Heart left ventricle (tissue), 16 donors: Measurements from ENCODE around the gene TRIM22. TPM values are rescaled to one million over a fixed set of nuclear protein-coding genes. Genes with fewer than 3 reads are reported as not detected.

Experiments
- ATAC-seq, 4 donors: fragments of 200-7000 bp; cut with Tn5 transposase; one replicate each; pipeline ENCODE4 v1.9.1; 2020 to 2022; ENCODE audit warnings: moderate library complexity in 4 of 4, mild to moderate bottlenecking in 3 of 4, moderate number of reproducible peaks in 1 of 4
- DNase-seq, 5 donors: peaks; one replicate each; pipeline ENCODE4 v3.0.0-alpha.2; 2020
- H3K27ac ChIP-seq, 12 donors: fragments of 200-600 bp; sonication (generic) in 4 of 12; one replicate each; pipeline versions ENCODE4 v1.5.0 to v1.8.0; 2016 to 2022; ENCODE audit warnings: mild to moderate bottlenecking in 2 of 12
- H3K27me3 ChIP-seq, 9 donors: fragments of 200-600 bp; sonication (generic) in 2 of 9; one replicate each; pipeline versions ENCODE4 v1.5.1 to v1.8.0; 2016 to 2022; ENCODE audit warnings: mild to moderate bottlenecking in 3 of 9
- H3K36me3 ChIP-seq, 9 donors: fragments of 200-600 bp; sonication (generic) in 2 of 9; one replicate each; pipeline versions ENCODE4 v1.5.0 to v1.8.0; 2018 to 2022; ENCODE audit warnings: mild to moderate bottlenecking in 2 of 9
- H3K4me1 ChIP-seq, 12 donors: fragments of 200-600 bp; sonication (generic) in 4 of 12; one replicate each; pipeline versions ENCODE4 v1.5.0 to v1.8.0; 2016 to 2022; ENCODE audit warnings: mild to moderate bottlenecking in 3 of 12
- H3K4me3 ChIP-seq, 12 donors: fragments of 200-600 bp; sonication (generic) in 4 of 12; one replicate each; pipeline versions ENCODE4 v1.5.0 to v1.8.0; 2017 to 2022; ENCODE audit warnings: mild to moderate bottlenecking in 9 of 12, moderate library complexity in 4 of 12
- H3K9me3 ChIP-seq, 12 donors: fragments of 200-600 bp; sonication (generic) in 4 of 12; one replicate each; pipeline versions ENCODE4 v1.5.0 to v1.8.0; 2016 to 2022; ENCODE audit warnings: mild to moderate bottlenecking in 1 of 12
- CTCF ChIP-seq, 12 donors: fragments of 200-600 bp; sonication (generic) in 4 of 12; IDR thresholded peaks; one replicate each; pipeline versions ENCODE4 v1.5.0 to v1.8.0; 2018 to 2022; ENCODE audit warnings: antibody characterized with exemption in 12 of 12, mild to moderate bottlenecking in 5 of 12
- POLR2A ChIP-seq, 2 donors: fragments of 450-650 bp; IDR thresholded peaks; one replicate each; pipeline ENCODE4 v1.6.1; 2017; ENCODE audit warnings: antibody characterized with exemption in 2 of 2, mild to moderate bottlenecking in 2 of 2, moderate library complexity in 2 of 2
- WGBS, 4 donors: extraction: QIAGEN DNeasy Blood & Tissue Kit in 2 of 4; methylation state at CpG; one replicate each; pipeline versions ENCODE4 v1.1.5 to v1.1.7; 2013 to 2018; 5-methylcytosine and 5-hydroxymethylcytosine counted together
- intact Hi-C, 10 donors: fragments of 100-400 bp; cut with DNase I; formaldehyde crosslinking; loops; one replicate each; pipeline versions ENCODE4 v1.11.1 to v1.14.2; 2022
- polyA plus RNA-seq, 2 donors: library from polyadenylated mRNA; stranded (reverse); fragments of 200-250 nt; gene quantifications; one replicate each; pipeline ENCODE4 v1.2.3, GENCODE V29; 2013
- total RNA-seq, 9 donors: library from RNA; depleted of rRNA in 2 of 9; stranded (reverse); fragments of >200 nt in 2 of 9; fragmentation: NEBNext Ultra II Directional in 3 of 9; extraction: Animal tissue kit (Norgen Biotek cat#: 25700) in 3 of 9; gene quantifications; one replicate each; pipeline versions ENCODE4 v1.1.0 to v1.2.4, GENCODE V29; 2016 to 2023
- donor health status: ischemic (EF 13 %, LVEDD 7.1; RV severe dilation, severe dysfunction).
- donor health status: healthy with polysubstance abuse.
- donor health status: DM: no; HTN: yes; CAD: no.
- donor health status: DM: no; HTN: no; CAD: no.
- donor health status: ischemic (EF 25% LVEDD 6.9; RV normal size, moderate dysfunction).
- donor health status: ischemic (EF 25% LVEDD 5.7; RV mildly dilated, moderate dysfunction).
- donor health status: healthy.
- donor health status: DM: yes; HTN: yes; CAD: no.
- donor health status: ischemic (EF 35%, LVEDD 5.7; RV mildly dilated, moderate dysfunction).
- donor health status: nonischemic (EF 11% LVEDD 7.7; RV severe dilation, severe dysfunction).
- donor health status: DM: yes; HTN: yes; CAD: no.
- donor health status: PGD.
- donor health status: ischemic (EF 29% LVEDD 5.4; RV normal size, mild dysfunction).
- donor health status: nonischemic (EF 23%, LVEDD 6.1; RV moderate dilation, normal function).

Gene TRIM22
- total and polyA plus RNA-seq, 11 donors, result 9.2 to 83.0 (median 12.7) TPM

- DNase-seq, result no peak
- H3K36me3 ChIP-seq, result no peaks in the 10 kb centered on the region
- WGBS, 4 donors, result 75 to 100% (median 89%) methylated on average over 1 of the region's 1 CpG
Observed at GRCh38 chr11:5753943-5754342, 64.4 kb downstream of the TRIM22 start, which contains the start of gene OR52N4. OR52N4 (plus strand) TSS chr11:5754243; CDS start chr11:5754741, 498 bp downstream.

More at GRCh38 chr11:5753943-5754342, 64.4 kb downstream of the TRIM22 start, which contains the start of gene OR52N4:
- no peak for ATAC-seq
- Histone ChIP-seq H3K4me3 (no peak within 1 kb of the TSS), H3K4me1 (no peaks in the 10 kb centered on the region), H3K27me3 (no peaks in the 10 kb centered on the region), H3K9me3 (no peaks in the 10 kb centered on the region), H3K27ac (no peak within 1 kb of the TSS)
- TF ChIP-seq POLR2A (IDR thresholded peaks at IDR 0.05) (no peak), CTCF (IDR thresholded peaks at IDR 0.05) (no peak)
- intact Hi-C loops, result no loop called here

Other genes starting within 250 kb of the TRIM22 start
- not detected for gene OR51I1, start 248.3 kb upstream of the TRIM22 start, total RNA-seq
- not detected for gene OR51I1, start 248.3 kb upstream of the TRIM22 start, polyA plus RNA-seq
- not detected for gene OR51I2, start 240.5 kb upstream of the TRIM22 start, total RNA-seq
- not detected for gene OR51I2, start 240.5 kb upstream of the TRIM22 start, polyA plus RNA-seq
- gene OR52D1, start 201.1 kb upstream of the TRIM22 start, total RNA-seq, result not detected
- gene OR52D1, start 201.1 kb upstream of the TRIM22 start, polyA plus RNA-seq, result not detected
- under 1 TPM in 1 of 9 donors, not detected in 8; 0.16 TPM for gene UBQLN3, start 179.8 kb upstream of the TRIM22 start, total RNA-seq
- gene UBQLN3, start 179.8 kb upstream of the TRIM22 start, polyA plus RNA-seq, result not detected
- under 1 TPM in 5 of 9 donors, not detected in 4; 0.14 to 0.25 (median 0.17) TPM for gene UBQLNL, start 173.1 kb upstream of the TRIM22 start, total RNA-seq
- gene UBQLNL, start 173.1 kb upstream of the TRIM22 start, polyA plus RNA-seq, result under 1 TPM; 0.03 to 0.23 TPM
- under 1 TPM in 2 of 9 donors, not detected in 7; 0.32 to 0.47 TPM for gene OR52H1, start 141.2 kb upstream of the TRIM22 start, total RNA-seq
- not detected for gene OR52H1, start 141.2 kb upstream of the TRIM22 start, polyA plus RNA-seq
- not detected for gene OR52B6, start 108.9 kb upstream of the TRIM22 start, total RNA-seq
- not detected for gene OR52B6, start 108.9 kb upstream of the TRIM22 start, polyA plus RNA-seq
- 1 to 10 TPM in 6 of 9 donors, under 1 TPM in 3; 0.39 to 2.4 (median 1.1) TPM for gene TRIM6, start 93.2 kb upstream of the TRIM22 start, total RNA-seq
- under 1 TPM; 0.50 to 0.88 TPM for gene TRIM6, start 93.2 kb upstream of the TRIM22 start, polyA plus RNA-seq
- gene TRIM34, start 64.8 kb upstream of the TRIM22 start, total RNA-seq, result 1 to 10 TPM; 1.3 to 9.1 (median 1.6) TPM
- gene TRIM34, start 64.8 kb upstream of the TRIM22 start, polyA plus RNA-seq, result 1 to 10 TPM in 1 of 2 donors, under 1 TPM in 1; 0.72 to 1.9 TPM
- 10 to 100 TPM in 2 of 9 donors, 1 to 10 TPM in 7; 7.5 to 15.9 (median 8.9) TPM for gene TRIM5, start 4.7 kb upstream of the TRIM22 start, total RNA-seq
- gene TRIM5, start 4.7 kb upstream of the TRIM22 start, polyA plus RNA-seq, result 1 to 10 TPM; 4.7 to 8.2 TPM
- under 1 TPM in 1 of 9 donors, not detected in 8; 0.13 TPM for gene OR56B1, start 46.7 kb downstream of the TRIM22 start, total RNA-seq
- gene OR56B1, start 46.7 kb downstream of the TRIM22 start, polyA plus RNA-seq, result not detected
- gene OR52N4, start 64.5 kb downstream of the TRIM22 start, total RNA-seq, result under 1 TPM in 1 of 9 donors, not detected in 8; 0.38 TPM
- not detected for gene OR52N4, start 64.5 kb downstream of the TRIM22 start, polyA plus RNA-seq
- gene OR52N5, start 93.6 kb downstream of the TRIM22 start, total RNA-seq, result not detected
- not detected for gene OR52N5, start 93.6 kb downstream of the TRIM22 start, polyA plus RNA-seq
- gene OR52N1, start 101.5 kb downstream of the TRIM22 start, total RNA-seq, result under 1 TPM in 1 of 9 donors, not detected in 8; 0.21 TPM
- gene OR52N1, start 101.5 kb downstream of the TRIM22 start, polyA plus RNA-seq, result not detected
- gene OR52N2, start 119.1 kb downstream of the TRIM22 start, total RNA-seq, result not detected
- not detected for gene OR52N2, start 119.1 kb downstream of the TRIM22 start, polyA plus RNA-seq
- gene OR52E6, start 152.1 kb downstream of the TRIM22 start, total RNA-seq, result not detected
- not detected for gene OR52E6, start 152.1 kb downstream of the TRIM22 start, polyA plus RNA-seq
- gene OR52E8, start 167.9 kb downstream of the TRIM22 start, total RNA-seq, result not detected
- gene OR52E8, start 167.9 kb downstream of the TRIM22 start, polyA plus RNA-seq, result not detected
- gene OR52E4, start 190.8 kb downstream of the TRIM22 start, total RNA-seq, result not detected
- not detected for gene OR52E4, start 190.8 kb downstream of the TRIM22 start, polyA plus RNA-seq
- gene OR52E5, start 203.4 kb downstream of the TRIM22 start, total RNA-seq, result not detected
- gene OR52E5, start 203.4 kb downstream of the TRIM22 start, polyA plus RNA-seq, result not detected